GM20431 (cell line): ENCODE results near the gene RNF14.

ENCODE experiments used
- in situ Hi-C: fragments of 300-500 bp; cut with MseI, MboI; formaldehyde crosslinking; loops from one replicate; pipeline ENCODE4 v1.15.0; 2020; ENCODE audit warnings: low sequenced_read_pairs; ENCODE audit not compliant: unreplicated experiment

The RNF14 gene

DNA sequence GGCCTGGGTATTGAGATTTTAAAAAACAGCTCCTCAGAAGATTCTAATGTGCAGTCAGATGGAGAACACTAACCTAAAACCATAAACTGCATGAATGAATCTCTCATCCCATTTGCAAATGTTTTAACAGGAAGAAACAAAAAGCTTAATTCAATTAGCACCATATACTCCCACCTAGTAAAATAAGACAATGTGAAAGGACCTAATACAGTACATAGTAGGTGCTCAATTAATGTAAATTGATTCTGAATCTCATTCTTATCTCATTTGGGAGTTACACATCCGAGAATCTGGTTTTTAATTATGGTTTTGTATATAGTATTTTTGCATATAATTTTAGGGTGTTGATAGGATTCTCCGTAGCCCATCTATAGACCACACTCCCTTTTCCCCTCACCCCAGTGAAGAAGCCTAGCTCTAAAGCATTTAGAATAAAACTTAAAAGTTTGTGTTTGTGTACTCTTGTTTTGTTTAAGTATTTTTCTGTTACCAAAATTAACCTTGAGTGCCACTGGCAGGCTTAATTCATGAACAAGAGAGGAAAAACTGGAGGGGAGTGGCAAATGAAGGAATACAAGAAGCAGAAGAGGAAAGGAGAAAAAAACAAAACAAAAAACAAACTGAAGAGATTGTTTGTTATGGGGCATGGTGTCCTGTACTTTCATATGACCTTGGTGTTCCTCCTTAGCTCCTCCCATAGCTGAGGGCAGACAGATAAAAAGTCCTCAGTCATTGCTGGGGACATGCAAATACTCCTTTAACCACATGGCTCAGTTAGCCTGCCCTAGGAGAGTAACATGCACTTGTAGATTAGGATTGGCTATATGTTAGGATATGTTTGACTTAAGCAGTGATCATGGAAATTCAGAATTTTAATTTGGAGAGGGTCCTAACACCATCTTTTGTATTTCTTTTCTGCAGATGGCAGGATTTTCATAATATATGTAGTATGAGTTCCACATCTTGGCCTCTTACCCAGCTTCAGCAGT lies 1.2 kb downstream of the RNF14 start:
- in situ Hi-C loops = no loop called here

DNA sequence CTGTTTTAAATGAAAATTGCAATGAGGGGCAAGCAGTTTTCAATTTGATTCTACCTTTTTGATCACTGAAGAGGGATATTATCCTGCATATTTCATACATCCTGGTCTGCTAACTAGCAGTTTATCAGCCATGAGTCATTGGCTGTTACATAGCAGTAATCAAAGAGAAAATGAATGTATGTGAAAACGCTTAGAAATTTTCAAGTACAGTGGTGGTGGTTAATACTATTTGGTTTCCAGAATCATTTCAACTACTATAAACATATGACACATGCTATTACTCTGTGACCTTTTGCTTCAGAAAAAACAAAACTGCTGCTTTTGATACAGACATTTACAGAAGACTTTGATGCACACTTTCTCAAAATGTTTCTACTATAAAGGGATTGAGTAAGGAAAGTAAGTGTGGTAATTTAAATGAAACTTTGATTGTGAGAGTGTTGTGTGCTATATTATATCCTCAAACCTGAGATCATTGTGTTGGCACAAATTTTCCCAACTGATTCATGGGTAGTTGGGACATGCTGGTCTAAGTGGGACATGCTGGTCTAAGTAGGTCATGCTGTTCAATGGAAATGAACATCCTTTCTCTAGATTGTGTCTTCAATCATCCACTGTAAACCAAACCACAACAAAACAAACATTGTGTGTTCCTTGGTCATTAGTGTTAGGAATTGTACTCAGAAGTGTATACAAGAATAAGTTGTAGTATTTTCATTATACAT lies 5.1 kb downstream of the RNF14 start:
- in situ Hi-C loops = no loop called here

DNA sequence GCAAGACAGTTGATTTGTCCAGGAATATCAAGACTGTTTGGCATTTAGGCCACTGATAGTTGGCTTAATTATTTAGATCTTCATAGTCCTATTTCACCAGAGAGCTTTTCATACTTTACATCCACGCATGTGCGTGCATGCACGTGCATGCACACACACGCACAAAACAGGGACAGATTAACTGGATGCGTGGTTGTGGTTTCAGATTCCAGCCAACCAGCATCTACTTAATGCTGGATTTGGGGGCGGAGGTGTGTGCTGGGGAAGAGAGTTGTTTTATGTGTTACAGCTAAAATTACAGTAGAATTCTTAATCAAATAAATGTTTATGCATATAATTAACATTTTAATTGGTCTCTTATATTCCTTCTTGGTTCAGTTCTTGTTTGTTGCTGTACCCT lies 7.3 kb downstream of the RNF14 start:
- in situ Hi-C loops = loop anchor here (25.0 kb wide), 1 partner anchor 561 kb away; no protein-coding TSS in a partner anchor

- in situ Hi-C loops = loop anchor here (25.0 kb wide), 1 partner anchor 559 kb away; no protein-coding TSS in a partner anchor
Observed at GRCh38 chr5:141978389-141978788, 9.5 kb downstream of the RNF14 start.

DNA sequence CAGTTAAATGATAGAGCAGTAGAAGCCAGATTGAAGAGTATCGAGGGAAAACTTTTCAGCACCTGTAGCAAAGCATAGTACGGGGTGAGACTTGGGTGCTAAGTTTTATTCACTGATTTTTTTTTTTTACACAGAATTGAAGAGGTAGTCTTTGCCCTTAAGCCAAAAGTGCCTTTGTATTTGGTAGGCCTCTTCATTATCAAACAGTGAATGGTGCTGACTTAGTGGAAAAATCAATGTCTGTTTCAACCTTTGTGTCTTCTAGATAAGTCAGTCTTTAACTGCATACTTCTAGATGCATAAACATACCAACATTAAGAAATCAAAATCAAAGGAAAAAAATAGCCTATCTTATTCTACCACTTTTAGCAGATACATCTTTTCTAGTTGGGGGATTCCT lies 13.7 kb downstream of the RNF14 start:
- in situ Hi-C loops = loop anchor here (25.0 kb wide), 1 partner anchor 555 kb away; no protein-coding TSS in a partner anchor

GRCh38 chr5:141986072-141986471 lies 17.2 kb downstream of the RNF14 start:
- in situ Hi-C loops = loop anchor here (25.0 kb wide), 1 partner anchor 551 kb away; no protein-coding TSS in a partner anchor

- in situ Hi-C loops = loop anchor here (10.0 to 25.0 kb wide), 2 partner anchors 155 to 548 kb away; no protein-coding TSS in a partner anchor
Observed at GRCh38 chr5:141989720-141990119, 20.8 kb downstream of the RNF14 start.

GRCh38 chr5:141992349-141992963 lies 23.6 kb downstream of the RNF14 start:
- in situ Hi-C loops = loop anchor here (10.0 to 25.0 kb wide), 2 partner anchors 152 to 545 kb away; no protein-coding TSS in a partner anchor

DNA sequence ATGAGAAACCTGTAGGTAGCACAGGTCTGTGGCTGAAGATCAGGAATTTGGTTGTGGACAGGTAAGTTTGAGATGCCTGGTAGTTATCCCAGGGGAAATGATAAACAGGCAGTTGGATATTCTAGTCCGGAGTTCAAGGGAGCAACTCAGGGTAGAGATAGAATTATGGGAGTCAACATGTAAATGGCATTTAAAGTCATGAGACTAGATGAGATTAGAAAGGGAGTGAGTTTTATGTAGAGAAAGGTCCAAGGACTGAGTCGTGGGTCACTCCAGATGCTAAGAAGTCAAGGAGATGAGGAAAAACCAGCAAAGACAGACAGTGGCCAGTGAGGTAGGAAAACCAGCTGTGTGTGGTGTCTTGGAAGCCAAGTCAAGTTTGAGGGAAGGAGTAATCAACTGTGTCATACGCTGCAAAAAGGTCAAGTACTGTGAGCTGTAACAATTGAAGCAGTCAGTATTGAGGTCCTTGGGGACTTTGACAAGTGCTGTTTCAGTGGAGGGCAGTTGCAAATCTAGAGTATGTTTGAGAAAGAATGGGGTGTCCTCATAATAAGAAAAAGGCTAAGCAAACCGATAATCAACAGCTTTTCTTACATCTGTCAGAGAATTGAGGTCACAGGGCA lies 25.7 kb downstream of the RNF14 start:
- in situ Hi-C loops = loop anchor here (10.0 to 25.0 kb wide), 2 partner anchors 150 to 543 kb away; no protein-coding TSS in a partner anchor

- in situ Hi-C loops = loop anchor here (10.0 to 25.0 kb wide), 2 partner anchors 149 to 542 kb away; no protein-coding TSS in a partner anchor
Observed at GRCh38 chr5:141995656-141996055, 26.8 kb downstream of the RNF14 start.

DNA sequence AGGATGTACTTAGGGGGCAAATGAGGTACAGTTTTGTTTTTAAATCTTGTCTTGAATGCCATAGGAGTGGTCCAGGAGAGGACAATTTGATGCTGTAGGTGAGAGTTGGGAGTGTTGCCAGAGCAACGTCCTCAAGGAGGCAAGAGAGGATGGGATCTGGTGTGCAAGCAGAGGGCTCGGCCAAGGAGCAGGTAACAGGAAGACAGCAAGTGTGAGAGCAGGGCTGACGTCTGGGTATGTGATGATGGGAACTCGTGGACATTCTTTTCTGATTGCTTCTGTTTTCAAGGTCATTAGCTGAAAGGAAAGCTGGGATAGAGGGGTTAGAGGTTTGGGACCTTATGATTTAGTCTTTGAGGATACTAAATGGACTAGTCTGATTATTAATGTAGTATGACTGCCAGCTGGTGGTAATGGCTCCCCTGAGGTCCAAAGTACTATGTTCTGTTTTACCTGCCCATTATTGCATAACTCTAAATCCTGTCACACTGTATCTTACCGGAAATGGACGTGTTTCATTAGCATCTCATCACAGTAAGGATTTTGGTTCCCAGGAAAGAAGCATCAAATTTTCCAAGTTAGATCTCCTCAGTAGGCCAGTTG lies 28.6 kb downstream of the RNF14 start:
- in situ Hi-C loops = loop anchor here (10.0 to 25.0 kb wide), 2 partner anchors 147 to 540 kb away; no protein-coding TSS in a partner anchor

GRCh38 chr5:142000173-142000572 lies 31.3 kb downstream of the RNF14 start:
- in situ Hi-C loops = loop anchor here (10.0 kb wide), 1 partner anchor 125 kb away; no protein-coding TSS in a partner anchor

DNA sequence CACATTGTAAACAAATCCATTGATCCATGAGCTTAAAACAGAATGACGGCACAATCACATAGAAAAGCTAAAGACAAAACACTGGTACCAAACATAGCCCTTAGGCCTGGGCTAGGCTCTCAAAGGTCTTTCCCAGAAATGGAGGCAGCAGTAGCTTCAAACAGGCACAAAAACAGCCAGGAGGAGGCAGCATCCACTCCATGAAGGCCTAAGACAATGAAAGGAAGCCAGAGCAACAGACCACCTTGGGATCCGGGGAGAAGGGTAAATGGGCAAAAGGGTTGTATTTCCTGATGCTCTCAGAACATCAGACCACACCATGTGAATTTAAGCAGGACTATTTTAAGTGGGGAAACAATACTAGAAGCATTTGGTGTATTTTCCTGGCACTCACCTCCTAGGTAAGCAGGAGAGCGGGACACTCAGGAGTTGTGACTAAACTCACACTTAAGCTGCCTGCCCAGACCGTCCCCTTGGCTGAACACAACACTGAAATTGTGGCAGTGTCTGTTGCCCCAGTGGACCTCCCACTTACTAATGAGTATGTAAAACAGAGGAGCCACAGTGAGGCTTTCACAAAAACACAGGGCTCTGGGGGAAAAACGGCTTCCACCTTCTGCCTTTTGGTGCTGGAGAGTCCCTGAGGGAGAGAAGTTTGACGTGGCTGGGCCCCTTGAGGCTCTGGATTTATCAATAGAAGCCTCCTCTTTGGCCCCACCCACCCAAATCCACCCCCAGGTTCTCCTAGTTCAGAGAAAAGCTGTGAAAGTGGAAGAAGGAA lies 32.0 kb downstream of the RNF14 start:
- in situ Hi-C loops = loop anchor here (10.0 kb wide), 1 partner anchor 124 kb away; no protein-coding TSS in a partner anchor

GRCh38 chr5:142003266-142003800 lies 34.4 kb downstream of the RNF14 start:
- in situ Hi-C loops = loop anchor here (10.0 kb wide), 1 partner anchor 121 kb away; no protein-coding TSS in a partner anchor

GRCh38 chr5:142006363-142007236 lies 37.7 kb downstream of the RNF14 start:
- in situ Hi-C loops = loop anchor here (10.0 kb wide), 1 partner anchor 118 kb away; no protein-coding TSS in a partner anchor

DNA sequence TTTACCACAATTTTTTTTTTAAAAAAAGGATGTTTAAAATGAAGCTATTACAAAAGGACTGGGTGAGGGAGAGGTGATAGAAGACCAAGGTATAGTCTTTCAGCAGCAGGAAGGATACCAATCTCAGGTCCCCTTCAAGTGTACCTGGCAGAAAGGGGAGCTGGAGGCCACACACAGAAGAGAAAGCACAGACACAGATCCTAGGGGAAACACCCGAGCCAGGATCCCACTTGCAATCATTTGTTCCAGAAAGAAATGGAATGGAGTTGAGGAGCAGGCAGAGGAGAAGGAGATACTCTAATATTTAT lies 38.3 kb downstream of the RNF14 start:
- in situ Hi-C loops = loop anchor here (10.0 kb wide), 1 partner anchor 118 kb away; no protein-coding TSS in a partner anchor

GRCh38 chr5:142008813-142009212 lies 39.9 kb downstream of the RNF14 start:
- in situ Hi-C loops = loop anchor here (10.0 kb wide), 1 partner anchor 116 kb away; no protein-coding TSS in a partner anchor
